ENCODE measurements around the gene SLC4A8. TPM values are rescaled to one million over a fixed set of nuclear protein-coding genes. Genes with fewer than 3 reads are reported as not detected.

The SLC4A8 gene
- total RNA-seq, 1 experiment from 2014 or later = 3.0 TPM

DNA sequence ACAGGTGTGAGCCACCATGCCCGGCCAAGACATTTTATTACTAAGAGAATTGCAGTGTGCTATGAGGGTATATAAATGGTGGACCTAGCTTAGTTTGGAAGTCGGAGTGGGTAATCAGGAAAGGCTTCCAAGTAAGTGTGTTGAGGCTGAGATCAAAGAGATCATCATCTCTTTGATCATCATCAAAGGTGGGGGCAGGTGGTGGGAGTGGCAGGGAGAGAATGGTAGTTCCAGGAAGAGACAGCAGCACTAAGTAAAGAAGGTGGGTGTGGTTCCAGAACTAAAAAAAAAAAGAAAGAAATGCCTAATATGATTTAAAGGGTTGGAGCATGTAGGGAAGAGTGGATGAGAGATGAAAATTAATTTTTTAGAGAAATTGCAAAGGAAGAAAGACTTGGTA, 14.7 kb downstream of the SLC4A8 start:
- DNase-seq = no peak
- POLR2A ChIA-PET (ENCODE audit: unreplicated experiment) = no interaction called here
- no peak overlapping the region for H3K4me2 ChIP-seq
- H2AFZ ChIP-seq = no peak overlapping the region
- no peaks in the 10 kb centered on the region for H3K36me3 ChIP-seq (ENCODE audit: low read depth)
- no peaks in the 10 kb centered on the region for H4K20me1 ChIP-seq (ENCODE audit: insufficient read depth)
- BruUV-seq (replicated peaks) = no TSS peak
- H3F3A ChIP-seq (ENCODE audit: insufficient read depth, low read depth) = no peaks in the 10 kb centered on the region
- no peaks in the 10 kb centered on the region for H3K79me2 ChIP-seq (ENCODE audit: low read depth)
- H3K9me3 ChIP-seq (ENCODE audit: insufficient read depth, low read depth) = no peaks in the 10 kb centered on the region
- no peak overlapping the region for H3K4me3 ChIP-seq
- CTCF ChIA-PET = no interaction called here
- no peak overlapping the region for H3K27ac ChIP-seq
- TF ChIP-seq EZH2 (IDR thresholded peaks at IDR 0.05; ENCODE audit: low read depth) (no peak), CTCF (conservative IDR thresholded peaks at IDR 0.05) (no peak)
- H3K9me2 ChIP-seq (ENCODE audit: insufficient read depth) = no peaks in the 10 kb centered on the region
- H3K27me3 ChIP-seq (ENCODE audit: insufficient read depth, low read depth) = no peaks in the 10 kb centered on the region
- no peaks in the 10 kb centered on the region for H3K4me1 ChIP-seq (replicated peaks; ENCODE audit: insufficient read depth)
- intact Hi-C loops (cut with micrococcal nuclease; ENCODE audit: unreplicated experiment) = no loop called here

DNA sequence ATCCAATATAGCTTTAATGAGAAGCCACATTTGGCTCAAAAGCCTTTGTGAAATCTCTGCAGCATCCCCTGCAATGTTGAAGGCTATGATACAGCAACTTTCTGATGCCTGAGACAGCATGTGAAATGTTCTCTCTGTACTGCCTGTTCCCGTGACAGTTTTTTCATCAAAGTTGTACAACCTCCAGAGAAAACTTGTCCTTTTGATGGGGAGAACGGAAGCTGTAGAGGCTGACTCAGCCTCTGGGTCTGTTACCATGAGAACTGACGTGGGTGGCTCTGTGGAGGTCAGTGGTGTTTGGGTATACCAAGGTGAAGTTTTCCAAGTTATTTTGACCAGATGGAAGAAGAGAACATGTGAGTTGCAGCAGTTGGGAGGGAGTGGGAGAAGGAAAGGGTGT, 17.0 kb downstream of the SLC4A8 start:
- Histone ChIP-seq H3K9me3 (ENCODE audit: insufficient read depth, low read depth) (no peaks in the 10 kb centered on the region), H3K9me2 (ENCODE audit: insufficient read depth) (no peaks in the 10 kb centered on the region), H3K4me1 (replicated peaks; ENCODE audit: insufficient read depth) (no peaks in the 10 kb centered on the region), H3K36me3 (ENCODE audit: low read depth) (no peaks in the 10 kb centered on the region), H3F3A (ENCODE audit: insufficient read depth, low read depth) (no peaks in the 10 kb centered on the region), H2AFZ (no peak overlapping the region), H3K4me2 (no peak overlapping the region), H3K27me3 (ENCODE audit: insufficient read depth, low read depth) (no peaks in the 10 kb centered on the region), H3K4me3 (no peak overlapping the region), H3K27ac (no peak overlapping the region), H3K79me2 (ENCODE audit: low read depth) (no peaks in the 10 kb centered on the region), H4K20me1 (ENCODE audit: insufficient read depth) (no peaks in the 10 kb centered on the region)
- DNase-seq = no peak
- POLR2A ChIA-PET (ENCODE audit: unreplicated experiment) = interaction anchor here (0.7 kb wide), 1 partner anchor 456 kb away, joined by 8 read pairs; no protein-coding TSS in a partner anchor
- no TSS peak for BruUV-seq (replicated peaks)
- intact Hi-C loops (cut with micrococcal nuclease; ENCODE audit: unreplicated experiment) = no loop called here
- TF ChIP-seq CTCF (conservative IDR thresholded peaks at IDR 0.05) = no peak
- TF ChIP-seq EZH2 (IDR thresholded peaks at IDR 0.05; ENCODE audit: low read depth) = no peak
- CTCF ChIA-PET = no interaction called here

DNA sequence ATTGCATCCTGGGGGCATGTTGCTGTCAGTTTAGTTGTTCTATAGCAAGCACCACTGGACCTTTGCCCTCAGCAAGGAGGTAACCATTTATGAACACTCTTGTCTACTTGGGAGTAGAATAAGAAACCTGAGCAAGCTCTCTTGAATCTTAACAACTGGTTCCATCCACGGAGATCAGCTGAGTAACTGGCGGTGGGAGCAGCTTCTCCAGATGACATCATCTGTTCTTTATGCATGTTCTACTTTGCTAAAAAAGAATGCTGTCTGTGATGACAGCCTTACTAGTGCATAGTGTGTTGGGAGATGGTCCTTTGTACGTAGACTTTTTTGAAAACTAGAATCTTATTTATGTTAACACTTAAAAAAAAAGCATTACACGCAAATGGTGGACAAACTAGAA, 17.7 kb downstream of the SLC4A8 start:
- no TSS peak for BruUV-seq (replicated peaks)
- POLR2A ChIA-PET (ENCODE audit: unreplicated experiment) = interaction anchor here (0.7 kb wide), 1 partner anchor 455 kb away, joined by 8 read pairs; no protein-coding TSS in a partner anchor
- Histone ChIP-seq H3K79me2 (ENCODE audit: low read depth) (no peaks in the 10 kb centered on the region), H3K9me2 (ENCODE audit: insufficient read depth) (no peaks in the 10 kb centered on the region), H3K4me2 (no peak overlapping the region), H3K4me1 (replicated peaks; ENCODE audit: insufficient read depth) (no peaks in the 10 kb centered on the region), H3K27ac (no peak overlapping the region), H3K9me3 (ENCODE audit: insufficient read depth, low read depth) (no peaks in the 10 kb centered on the region), H3K27me3 (ENCODE audit: insufficient read depth, low read depth) (no peaks in the 10 kb centered on the region), H2AFZ (no peak overlapping the region), H3F3A (ENCODE audit: insufficient read depth, low read depth) (no peaks in the 10 kb centered on the region), H3K4me3 (no peak overlapping the region), H3K36me3 (ENCODE audit: low read depth) (no peaks in the 10 kb centered on the region), H4K20me1 (ENCODE audit: insufficient read depth) (no peaks in the 10 kb centered on the region)
- intact Hi-C loops (cut with micrococcal nuclease; ENCODE audit: unreplicated experiment) = no loop called here
- DNase-seq = no peak
- CTCF ChIA-PET = no interaction called here
- TF ChIP-seq EZH2 (IDR thresholded peaks at IDR 0.05; ENCODE audit: low read depth) (no peak), CTCF (conservative IDR thresholded peaks at IDR 0.05) (no peak)
